DMS79 treated with DMSO at 0.1 percent for 48 hours (cell line): ENCODE measurements around the gene ELN.

Source experiments
- DNase-seq: peaks from one replicate; lab custom pipeline; 2025; lab: John Stamatoyannopoulos, UW

ELN gene

DNA sequence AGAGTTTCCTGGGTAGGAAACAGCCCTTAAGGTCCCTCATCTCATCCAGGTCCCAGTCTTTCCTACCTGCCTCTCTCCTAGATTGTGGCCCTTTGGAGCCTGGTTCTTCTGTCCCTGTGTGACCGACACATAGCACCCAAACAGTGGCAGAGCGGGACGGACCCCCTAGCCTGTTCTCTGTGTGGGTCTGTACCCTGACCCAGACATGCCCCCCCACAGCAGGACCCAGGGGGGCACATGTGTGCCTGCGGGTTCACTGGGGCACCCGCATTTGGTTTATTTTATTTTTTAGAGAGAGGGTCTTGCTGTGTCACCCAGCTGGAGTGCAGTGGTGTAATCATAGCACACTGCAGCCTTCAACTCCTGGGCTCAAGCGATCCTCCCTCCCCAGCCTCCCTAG, 67.2 kb downstream of the ELN start:
- DNase-seq = no peak

DNA sequence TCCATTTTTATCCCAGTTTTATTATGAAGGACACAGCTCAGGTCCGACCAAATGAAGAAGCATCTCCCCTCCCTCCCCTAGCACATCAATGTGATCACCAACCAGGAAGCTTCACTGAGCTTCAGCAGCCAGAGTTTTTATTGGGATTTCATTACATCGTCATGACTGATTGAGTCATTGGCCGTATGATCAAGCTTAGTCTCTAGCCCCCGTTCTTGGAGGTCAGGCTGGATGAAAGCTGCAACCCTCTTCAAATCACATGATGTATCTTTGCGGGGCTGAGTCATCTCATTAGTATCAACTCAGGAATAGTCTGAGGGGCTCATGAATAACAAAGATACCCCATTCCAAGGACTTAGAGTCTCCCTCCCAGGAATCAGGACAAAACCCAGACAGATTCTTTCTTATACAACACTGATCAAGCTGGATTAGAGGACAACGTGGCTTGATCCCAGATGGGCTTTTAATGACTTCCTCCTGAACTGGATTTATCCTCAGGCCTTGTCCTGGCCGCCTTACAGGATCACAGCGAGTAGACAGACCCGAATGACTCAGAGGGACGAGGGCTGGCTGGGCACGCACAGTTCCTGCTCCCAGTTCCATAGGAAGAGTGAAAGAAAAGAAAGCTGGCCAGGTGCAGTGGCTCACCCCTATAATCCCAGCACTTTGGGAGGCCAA, 70.1 kb downstream of the ELN start:
- DNase-seq = no peak

- no peak for DNase-seq
These were observed 71.1 kb downstream of the ELN start for GRCh38 chr7:74099031-74099430.

- DNase-seq = peak; percentile 65
These were observed 73.2 kb downstream of the ELN start for GRCh38 chr7:74101061-74101681.

DNA sequence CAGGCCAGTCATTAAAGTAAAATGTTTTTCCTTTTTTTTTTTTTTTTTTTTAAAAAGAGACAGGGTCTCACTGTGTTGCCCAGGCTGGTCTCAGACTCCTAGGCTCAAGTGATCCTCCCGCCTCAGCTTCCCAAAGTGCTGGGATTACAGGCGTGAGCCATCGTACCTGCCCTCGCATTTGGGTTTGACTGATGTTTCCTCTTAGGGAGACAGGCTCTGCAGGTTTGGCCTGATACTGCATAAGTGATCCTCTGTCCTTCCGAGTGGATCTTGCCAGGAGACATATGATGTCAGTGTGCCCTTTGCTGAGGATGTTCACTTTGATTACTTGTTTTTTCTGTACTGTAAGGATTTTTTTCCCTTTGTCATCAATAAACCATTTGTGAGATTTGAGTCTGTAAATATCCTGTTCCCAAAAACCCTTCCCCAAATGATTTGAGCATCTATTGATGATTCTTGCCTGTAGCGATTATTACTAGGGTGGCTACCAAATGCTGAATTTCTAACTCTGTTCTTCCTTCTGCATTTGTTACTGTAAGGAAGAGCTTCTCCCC, 75.3 kb downstream of the ELN start:
- DNase-seq = no peak

DNA sequence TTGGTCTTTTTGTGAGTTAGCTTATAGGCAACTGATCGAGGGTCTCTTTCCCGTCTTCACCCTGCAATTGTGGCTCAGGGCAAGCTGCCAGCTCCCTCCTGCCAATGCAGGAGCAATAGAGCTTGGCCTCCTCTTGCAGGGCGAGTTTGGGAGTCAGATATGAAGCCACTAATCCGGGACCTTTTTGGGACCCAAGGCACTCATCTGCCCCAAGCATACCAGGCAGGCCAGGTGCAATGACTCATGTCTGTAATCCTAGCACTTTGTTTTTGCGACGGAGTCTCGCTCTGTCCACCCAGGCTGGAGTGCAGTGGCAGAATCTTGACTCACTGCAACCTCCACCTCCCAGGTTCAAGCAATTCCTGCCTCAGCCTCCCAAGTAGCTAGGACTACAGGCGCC, 76.7 kb downstream of the ELN start:
- DNase-seq = peak; percentile 87

DNA sequence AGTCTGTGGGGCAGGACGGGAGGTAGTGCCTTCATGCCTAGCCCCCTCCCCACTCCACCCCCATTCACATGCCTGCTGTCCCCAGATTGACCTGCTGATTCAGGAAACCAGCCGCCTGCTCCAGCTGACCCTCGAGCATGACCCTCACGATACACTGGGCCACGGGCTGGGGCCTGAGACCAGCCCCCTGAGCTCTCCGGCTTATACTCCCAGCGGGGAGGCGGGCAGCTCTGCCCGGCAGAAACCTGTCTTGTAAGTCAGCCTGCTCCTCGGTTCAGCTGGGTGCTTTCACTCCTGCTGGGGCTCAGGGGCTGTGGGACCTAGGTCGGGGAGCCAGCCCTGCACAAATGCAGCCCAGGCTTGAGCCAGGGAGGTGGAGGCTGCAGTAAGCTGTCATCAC, 78.0 kb downstream of the ELN start:
- no peak for DNase-seq

DNA sequence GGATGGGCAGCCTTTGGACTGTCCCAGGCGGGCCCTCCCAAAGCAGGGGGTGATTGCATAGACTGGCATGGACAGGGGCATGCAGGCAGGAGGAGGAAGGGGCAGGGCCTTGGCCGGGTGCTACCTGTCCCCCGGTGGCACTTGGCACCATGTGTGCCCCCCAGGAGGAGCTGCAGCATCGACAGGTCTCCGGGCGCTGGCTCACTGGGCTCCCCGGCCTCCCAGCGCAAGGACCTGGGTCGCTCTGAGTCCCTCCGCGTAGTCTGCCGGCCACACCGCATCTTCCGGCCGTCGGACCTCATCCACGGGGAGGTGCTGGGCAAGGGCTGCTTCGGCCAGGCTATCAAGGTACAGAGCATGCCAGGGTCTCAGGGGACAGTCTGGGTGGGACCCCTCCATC, 78.9 kb downstream of the ELN start:
- no peak for DNase-seq

GRCh38 chr7:74115326-74115725, 87.4 kb downstream of the ELN start:
- DNase-seq = no peak

DNA sequence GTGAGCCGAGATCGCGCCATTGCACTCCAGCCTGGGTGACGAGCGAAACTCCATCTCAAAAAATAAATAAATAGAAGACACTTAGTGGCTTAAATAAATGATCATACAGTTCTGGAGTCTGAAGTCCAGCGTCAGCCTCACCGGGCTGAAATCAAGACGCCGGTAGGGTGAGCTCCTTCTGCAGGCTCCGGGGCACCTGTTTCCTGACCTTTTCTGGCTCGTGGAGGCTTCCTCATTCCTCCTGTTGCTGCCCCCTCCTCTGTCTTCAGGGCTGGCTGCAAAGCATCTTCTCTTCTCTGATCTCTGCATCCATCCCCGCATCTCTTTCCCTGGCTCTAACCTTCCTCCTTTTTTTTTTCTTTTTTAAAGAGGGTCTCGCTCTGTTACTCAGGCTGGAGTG, 88.4 kb downstream of the ELN start:
- DNase-seq = no peak
